IPS-NIHi11 (cell line): ENCODE measurements around the gene STK17B.

ENCODE experiments used
- DNase-seq: peaks from one replicate; pipeline ENCODE4 v3.0.0; 2012; ENCODE audit warnings: mixed read lengths, low spot score

STK17B gene

DNA sequence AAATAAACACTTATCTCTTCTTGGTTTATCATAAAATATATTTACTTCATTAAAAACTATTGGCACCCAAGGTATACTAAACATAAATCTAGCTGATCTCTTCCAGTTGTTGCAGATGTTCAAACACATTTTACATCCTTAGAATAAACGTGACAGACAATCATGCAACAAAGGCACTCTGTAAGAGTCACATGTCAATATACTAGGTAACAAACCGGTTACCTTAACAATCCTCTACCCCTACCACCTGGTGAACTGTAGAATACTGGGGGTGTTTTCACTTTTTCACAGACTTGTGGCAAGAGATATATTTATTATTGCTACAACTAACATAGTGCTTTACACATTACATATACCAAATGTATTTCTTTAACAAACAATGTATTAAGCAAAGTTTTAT is 15.8 kb downstream of the STK17B start:
- DNase-seq: no peak

DNA sequence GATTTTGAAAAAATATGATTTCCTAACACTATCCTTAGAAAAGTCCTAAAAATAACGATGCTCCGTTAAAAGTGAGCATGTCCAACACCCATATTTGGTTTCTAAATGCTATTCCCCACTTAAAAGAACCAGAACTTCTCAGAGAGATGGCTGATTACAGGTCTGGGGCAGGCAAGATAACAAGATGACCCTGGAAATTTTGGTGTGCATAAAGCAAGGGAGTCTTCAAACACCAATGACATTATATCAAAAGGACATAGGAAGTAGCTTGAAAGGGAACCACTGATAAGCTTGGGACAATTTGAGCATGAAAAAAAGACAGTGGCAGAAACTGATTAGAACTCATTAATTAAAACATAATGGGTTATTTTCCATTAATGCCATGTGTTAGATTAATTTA is 17.9 kb downstream of the STK17B start:
- no peak for DNase-seq

DNA sequence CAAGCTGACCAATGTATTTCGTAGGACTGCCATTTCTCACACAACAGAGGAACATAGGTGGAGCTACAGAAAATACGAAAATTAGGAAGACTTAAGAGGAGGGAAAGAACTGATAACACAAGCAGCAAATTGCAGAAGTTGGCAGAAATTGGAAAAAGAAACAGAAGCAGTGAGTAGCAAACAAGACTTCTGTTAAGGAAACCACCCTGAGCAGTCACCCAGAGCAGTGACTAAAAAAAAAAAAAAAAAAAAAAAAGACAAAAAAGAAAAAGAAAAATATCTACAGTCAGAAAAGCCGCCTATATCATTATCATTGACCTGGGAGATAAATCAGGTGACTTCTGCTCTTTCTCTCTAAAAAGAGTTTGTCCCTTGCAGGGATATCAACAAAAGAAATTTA is 21.4 kb downstream of the STK17B start:
- DNase-seq: no peak

DNA sequence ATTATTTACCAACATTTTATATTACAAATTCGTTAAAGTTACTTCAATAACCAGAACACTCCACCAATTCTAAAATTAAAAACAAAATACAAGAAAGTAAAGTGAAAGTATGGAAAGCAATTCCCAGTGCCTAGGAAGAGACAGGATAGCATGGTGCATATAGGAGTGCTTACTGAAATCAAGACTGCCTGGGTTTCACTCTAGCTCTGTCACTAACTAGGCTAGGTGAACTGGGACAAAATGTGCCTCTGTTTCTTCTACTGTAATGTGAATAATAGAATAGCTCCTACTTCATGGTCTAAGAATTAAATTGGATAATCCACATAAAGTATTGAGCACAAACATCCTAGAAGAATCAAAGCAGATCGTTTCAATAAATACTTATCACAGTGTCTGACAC is 22.6 kb downstream of the STK17B start:
- DNase-seq: no peak

DNA sequence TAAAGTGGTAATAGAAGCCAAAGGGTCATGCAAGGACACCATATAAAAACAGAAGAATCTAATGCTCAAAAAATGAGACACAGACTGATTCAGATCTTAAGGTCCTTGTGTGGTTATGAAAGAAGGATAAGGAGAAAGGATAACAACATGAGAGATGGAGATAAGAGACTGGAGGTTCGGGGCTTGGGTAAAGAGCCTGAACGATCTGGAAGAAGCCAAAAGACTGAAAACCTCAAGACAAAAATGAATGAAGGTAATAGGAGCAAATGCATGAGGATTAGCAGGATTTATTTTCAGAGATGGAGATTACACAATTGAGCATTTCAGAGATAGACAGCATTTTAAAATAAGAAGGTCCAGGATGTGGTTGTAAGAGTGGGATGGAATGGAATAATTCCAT is 26.1 kb downstream of the STK17B start:
- no peak for DNase-seq

DNA sequence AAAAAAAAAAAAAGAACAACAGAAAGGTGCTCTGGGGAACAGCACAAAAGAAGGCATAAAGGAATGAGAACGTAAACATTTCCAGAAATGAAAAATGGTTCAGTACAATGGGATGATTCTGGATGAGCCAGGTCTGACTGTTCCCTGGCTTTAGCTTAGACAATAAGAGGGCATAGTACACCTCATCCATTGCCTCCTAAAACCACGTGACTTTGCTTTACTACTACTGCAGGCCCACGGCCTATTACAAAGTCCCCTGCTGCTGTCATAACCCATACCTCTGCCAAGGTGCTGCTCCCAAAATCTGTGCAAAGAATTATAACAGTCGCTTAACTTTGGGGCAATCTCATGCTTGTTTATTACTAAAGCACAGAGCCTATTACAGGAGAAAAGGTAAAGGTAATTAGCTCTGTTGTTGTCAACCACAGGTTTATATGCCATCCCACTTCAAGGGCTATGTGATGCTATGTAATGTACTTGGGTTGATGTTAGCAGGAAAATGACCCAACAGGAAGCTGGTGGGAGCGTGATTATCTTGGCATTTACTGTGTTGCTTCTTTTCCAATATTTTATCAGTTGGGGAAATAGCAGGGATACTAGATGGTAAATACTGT is 26.8 kb downstream of the STK17B start:
- no peak for DNase-seq

DNA sequence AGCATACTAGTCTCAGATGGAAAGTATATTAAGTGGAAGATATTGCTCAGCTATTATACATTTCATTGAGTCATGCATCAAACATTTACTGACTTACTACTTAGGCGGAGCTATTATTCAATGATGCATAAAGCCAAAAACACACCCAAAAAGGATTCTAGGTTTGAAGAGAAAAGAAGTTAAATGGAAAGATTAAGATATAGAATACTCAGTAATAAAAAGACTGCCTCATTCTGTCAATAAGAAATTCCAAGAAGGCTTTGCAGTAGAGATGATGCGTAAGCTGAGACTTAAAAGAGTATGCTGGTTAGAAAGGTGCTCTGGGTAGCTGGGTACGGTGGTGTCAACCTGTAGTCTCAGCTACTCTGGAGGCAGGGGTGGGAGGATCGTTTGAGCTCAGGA is 27.6 kb downstream of the STK17B start:
- no peak for DNase-seq

DNA sequence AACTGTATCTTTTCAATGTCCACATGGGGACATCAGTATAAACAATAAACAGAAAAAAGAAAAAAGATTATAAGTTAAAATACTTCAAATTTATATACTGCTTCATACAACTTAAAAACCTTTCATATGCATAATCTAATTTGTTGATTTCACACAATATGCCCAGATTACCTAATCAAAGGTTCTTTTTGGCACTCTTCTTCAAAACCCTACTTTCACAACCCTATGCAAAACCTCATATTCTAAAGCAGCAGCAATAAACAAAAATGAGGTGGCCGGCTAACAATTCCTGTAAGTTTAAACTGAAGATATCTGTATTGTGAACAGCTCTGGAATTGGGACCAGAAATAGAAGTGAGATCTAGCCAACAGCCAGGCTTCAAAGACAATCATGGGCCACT is 28.6 kb downstream of the STK17B start:
- no peak for DNase-seq

DNA sequence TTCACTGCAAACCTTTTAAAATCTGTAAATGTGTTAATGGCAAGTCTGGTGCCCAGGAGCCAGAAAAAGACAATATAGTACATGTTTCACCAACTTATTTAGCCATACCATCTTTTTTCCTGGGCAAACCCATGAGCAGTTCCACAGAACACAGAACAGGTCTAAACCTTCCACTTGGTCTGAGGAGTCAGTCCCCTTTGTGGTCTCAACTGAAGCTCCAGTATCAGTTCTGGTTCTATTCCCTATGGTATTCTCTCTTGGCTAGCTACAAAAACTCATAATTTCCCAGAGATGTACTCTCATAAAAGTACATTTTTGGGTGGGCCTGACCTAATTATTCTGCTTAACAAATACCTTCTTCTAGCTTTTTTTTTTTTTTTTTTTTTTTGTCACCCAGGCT is 31.2 kb downstream of the STK17B start:
- DNase-seq: no peak

DNA sequence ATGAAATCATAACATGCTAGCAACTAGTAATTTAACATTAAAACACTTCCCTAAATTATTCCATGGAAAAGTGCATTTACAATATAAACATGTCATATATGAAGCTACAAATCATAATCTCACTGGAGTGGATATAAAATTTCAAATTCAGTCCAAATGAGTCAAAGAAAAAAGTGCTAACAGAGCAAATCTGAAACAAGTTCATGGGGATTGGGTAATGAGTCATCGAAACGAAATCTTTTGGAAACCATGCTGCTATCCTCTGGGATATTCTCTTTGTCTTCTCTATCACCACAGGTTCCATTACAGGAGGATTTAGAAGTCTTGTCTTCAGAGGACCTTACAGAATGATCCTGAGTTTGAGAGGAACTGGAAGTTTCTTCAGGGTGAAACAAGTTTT is 34.1 kb downstream of the STK17B start:
- DNase-seq: no peak

DNA sequence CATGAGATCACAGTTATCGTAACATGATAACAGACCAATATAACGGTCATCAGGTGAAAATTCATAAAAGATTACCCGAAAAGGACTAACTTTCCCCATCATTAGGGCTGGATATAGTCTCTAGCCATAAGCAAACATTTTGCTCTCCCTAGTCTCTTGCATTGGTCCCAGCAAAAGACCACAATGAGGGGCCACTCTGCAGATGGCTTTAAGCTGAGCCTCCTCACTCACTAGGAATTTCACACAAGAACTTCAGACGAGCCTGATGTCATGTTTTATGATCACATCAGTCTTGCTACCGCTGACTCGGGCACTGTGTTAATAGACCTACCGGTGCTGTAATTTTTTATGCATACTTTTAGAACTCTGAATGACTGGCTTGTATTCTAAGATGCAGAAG is 35.2 kb downstream of the STK17B start:
- no peak for DNase-seq

DNA sequence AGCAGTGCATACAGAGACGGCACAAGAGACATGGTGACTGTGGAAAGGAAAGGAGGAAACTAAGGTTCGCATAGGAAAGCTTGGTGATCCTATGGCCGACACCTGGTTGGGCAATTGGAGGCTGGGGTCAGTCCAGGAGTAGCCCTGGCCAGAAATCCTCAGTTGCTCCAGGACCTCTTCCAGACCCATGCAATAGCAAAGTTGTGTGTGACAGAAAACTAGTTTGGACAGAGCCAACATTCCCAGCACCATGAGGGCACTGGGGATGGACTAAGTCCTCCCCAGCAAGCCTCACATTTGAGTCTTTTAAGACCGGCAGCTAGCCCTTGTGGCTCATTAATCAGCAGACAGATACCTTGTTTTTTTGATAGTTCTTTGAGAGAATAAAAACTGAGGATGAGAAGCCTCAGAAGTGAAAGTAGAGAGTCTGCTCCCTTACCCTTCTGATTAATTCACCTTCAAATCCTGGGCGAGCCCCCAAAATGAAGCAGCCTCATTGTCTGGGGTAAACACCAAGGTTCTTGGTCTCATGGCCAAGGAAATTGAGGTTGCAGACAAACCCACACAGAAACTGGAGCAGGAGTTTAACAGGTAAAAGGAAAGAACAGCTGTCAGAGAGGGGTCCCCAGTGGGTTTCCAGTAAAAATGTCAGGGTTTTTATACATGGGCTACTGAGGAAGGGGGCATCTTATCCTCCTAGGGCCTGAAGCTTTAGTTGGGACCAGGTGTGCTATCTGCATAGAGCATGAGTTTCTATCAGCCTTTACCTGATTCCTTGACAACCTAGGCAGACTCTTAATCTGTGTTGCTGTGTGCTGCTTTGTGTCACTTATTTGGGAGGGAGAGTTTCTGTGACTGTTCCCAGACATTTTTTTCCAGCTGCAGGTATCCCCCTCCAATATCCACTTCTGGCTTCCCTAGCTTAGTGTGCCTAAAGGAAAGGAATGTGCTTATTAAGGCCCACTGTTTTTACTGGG is 39.1 kb downstream of the STK17B start:
- no peak for DNase-seq

DNA sequence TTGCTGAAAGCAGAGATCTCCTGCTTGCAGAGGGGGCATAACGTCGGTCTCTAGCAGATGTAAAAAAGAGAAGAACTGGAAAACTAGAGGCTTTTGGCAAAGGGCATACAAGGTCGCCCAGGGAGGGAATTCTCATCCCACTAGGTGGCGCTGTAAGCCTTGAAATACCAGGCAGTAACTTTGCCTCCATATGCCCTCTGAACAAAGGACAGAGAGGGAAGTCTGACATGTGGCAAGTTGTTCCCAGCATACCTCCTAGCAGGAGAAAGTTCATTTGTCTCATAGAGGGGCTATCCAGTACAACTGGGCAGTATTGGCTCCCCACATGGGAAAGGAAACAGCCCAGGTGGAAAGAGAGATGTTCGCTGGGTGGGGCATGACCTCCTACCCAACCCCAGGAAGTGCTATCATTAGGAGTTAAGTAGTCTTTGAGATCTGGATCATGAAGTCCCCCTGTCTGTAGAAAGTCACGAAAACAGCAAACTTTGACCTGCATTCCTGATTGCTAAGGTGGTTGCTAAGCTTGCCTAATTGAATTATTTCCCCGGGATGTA is 39.9 kb downstream of the STK17B start:
- no peak for DNase-seq

DNA sequence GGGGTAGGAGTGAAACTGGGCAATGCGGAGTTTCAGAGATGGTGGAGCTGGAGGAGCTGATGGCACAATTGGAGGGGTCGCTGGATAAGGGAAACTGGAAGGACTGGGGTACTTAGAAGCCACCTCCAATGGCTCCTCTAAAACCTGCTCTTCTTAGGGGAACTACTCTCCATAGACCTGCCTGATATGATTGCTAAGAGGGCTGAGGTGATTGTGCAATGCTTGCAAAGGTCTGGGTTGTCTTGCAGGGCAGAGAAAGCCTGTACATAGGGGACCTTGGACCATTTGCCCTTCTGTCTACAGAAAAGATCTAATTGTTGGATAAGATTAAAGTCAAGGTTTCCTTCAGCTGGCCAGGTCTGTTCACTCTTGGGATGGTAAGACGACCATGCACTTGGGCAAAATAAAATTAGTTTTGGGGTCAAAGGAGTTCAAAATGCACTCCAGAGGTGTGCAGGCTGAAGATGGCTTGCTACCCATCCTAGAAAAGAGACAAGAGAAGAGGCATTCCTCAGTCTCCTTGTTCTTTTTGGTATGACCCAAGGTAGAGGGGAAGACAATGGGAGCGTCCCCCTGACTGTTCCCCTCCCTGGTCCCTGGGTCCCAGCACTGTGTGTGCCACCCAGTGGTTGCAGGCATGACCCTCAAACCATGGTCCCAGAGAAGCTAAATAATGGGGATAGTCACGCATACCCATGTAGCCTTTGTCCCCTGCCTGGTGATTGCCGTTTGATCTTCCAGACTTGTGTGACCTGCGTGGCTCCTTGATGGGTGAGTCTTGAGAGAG is 41.1 kb downstream of the STK17B start:
- no peak for DNase-seq

DNA sequence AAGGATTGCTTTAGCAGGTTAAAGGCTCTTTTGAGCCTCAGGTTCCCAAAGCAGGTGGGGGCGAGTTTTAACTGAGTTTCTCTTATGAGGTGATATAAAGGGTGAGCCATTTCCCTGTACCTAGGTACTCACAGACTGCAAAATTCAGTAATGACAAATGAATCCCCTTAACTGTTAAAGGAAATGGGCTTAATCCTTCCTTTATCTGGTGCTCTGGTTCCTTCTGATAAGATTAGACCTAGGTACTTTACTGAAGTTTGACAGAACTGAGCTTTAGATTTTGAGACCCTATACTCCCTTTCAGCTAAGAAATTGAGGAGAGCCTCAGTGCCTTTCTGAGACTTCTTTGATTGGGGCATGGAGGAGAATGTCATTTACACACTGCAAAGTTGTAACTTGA is 42.6 kb downstream of the STK17B start:
- DNase-seq: no peak

DNA sequence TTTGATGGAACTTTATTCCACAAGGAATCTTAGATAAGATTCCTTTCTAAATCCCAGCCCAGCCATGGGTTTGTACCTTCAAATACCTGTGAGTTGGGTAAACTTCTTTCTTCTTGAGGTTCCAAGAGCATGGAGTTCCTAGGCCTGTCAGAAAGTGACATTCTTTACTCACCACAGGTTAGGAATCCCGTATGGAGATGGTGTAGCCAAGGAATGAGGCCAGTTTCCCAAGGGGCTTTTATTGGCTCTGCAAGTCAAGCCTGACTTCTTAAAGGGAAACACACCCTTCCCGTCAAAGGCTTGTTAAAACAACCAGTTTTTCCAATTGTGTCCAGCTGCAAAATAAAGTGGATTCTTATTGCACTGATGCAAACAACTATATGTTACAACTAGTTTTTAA is 45.8 kb downstream of the STK17B start:
- no peak for DNase-seq

DNA sequence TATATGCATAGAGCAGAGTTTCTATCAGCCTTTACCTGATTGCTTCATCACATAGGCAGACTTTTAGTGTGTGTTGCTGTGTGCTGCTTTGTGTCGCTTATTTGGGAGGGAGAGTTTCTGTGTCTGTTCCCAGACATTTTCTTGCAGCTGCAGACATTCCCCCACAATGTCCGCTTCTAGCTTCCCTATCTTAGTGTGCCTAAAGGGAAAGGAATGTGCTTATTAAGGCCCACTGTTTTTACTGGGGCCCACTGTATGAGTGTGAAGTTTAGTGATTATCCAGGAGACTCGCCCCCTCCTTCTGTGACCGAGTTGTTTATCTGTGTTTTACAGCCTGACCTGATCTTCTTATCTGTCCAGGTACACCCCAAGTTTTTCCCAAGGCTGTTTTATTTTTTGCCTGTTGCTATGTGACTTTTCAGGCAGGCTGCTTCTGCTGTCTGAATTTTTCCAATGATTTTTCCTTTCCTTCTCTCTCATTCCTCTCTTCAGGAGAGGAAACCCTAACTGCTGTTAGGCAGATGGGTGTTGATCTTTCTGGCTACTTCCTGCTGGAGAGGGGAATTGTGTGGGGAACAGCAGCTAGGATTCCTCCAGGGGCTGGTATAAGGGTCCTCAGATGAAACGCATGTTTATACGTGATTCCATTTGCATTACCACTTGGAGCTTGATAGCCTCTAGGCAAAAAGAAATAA is 47.6 kb downstream of the STK17B start:
- no peak for DNase-seq

DNA sequence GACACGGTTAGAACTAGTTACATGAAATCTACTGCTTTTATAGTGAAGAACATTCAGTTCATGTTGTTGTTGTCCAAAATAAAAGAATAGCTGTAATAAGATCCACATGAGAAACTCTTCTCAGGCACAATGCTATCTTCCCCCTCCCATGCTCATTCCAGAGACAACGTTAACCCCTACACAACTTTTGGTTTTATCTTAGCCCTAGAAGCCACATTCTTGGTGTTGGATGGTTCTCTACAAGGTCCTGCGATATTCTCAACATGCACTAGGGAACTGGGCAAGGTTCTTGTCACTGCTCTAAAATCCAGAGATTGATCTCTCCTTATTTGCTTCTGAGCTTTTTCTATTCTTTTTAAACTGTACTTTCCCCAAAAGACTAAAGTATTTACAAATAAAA is 51.5 kb downstream of the STK17B start:
- DNase-seq: no peak

DNA sequence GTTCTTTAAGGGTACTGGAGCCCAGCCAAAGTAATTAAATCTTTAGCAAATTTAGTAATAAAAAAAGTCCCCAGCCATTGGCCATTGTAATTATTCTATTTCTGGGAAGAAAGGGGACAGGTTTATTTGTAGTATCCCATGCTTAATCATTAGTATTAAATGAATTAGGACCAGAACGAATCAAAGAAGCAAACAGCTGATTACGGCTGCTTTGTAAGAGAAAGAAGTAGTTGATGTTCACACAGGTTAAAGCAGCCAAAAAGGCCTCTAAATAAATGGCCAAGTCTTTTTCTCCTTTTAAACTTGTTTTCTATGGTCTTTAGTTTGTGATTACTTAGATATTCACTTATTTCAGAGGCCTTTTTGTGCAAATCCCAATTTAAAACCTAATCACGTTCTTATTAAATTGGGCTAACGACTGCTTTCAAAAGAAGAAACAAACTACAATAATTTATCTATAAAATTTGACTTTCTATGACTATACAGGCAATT is 54.1 kb downstream of the STK17B start:
- no peak for DNase-seq

DNA sequence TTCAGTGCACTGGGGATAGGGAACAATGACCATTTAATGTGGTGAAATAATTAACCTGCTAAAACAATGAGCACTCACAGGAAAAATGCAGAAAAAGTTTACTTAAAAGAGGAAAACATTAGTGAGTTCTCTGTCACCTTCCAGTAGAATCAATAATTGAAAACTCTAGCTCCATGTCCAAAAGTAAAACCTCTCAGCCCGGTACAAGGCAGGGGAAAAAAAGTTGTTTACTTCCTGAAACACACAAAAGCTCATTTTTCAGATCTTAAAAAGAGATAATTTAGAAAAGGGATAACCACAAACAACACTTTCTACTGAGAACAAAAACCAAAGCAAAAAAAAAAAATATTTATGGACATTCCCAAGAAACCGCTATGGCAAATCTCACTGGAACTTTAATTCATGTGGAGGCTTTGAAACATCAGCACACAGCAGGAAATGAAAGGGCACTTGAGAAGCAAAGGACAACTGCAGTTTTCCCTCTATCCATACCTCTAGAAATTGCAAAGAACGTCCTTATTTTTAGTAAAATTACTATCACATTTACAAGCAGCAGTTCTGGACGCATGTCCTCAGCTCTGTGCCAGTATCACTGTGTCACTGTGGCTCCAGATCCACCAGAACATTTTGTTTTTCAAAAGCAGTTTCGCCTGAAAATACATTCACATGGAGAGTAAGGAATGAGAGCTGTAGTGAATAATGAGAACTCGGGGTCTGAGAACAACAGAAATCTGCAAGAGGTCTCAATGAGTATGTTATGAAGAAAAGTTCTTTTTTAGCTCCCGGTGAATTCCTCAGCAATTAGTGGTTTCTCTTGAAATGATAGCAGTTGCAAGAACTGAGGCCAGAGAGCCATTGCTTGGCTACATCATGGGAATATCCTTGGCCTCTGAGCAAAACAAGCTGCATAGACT is 58.1 kb downstream of the STK17B start:
- no peak for DNase-seq
